Mammary epithelial cell (primary cell): ENCODE data around the gene YAF2.

Source experiments
- CTCF ChIP-seq, 2 donors: IDR thresholded peaks in 1 of 2; conservative IDR thresholded peaks in 1 of 2; 2 replicates each; pipeline ENCODE4 v1.5.1; 2011 to 2012; ENCODE audit warnings: inconsistent platforms in 2 of 2, low read length in 2 of 2, mild to moderate bottlenecking in 2 of 2, control low read depth in 1 of 2, low read depth in 1 of 2; ENCODE audit not compliant: insufficient read depth in 1 of 2; ENCODE audit errors: extremely low read depth in 1 of 2
- EZH2 ChIP-seq: IDR thresholded peaks from 2 replicates; pipeline ENCODE4 v1.6.1; 2012; ENCODE audit warnings: low read length, inconsistent platforms, borderline replicate concordance

- TF ChIP-seq CTCF (conservative IDR thresholded peaks at IDR 0.05 in 1 of 2, IDR thresholded peaks at IDR 0.05 in 1 of 2; ENCODE audit: extremely low read depth in 1 of 2, insufficient read depth in 1 of 2, low read depth in 1 of 2, low read length in 2 of 2) (no peak), EZH2 (no peak)
Measured at GRCh38 chr12:42124764-42125387, 113.2 kb downstream of the YAF2 start.
